Panc1 (cell line): Measurements from ENCODE around the gene PIP4K2A. TPM values are rescaled to one million over a fixed set of nuclear protein-coding genes. Genes with fewer than 3 reads are reported as not detected.

Experiments
- ATAC-seq: fragments of 200-7000 bp; cut with Tn5 transposase; 2 replicates; pipeline ENCODE4 v1.9.1; 2020; ENCODE audit warnings: mild to moderate bottlenecking, moderate library complexity
- BruUV-seq: library from RNA; stranded (reverse); fragments of 400-500 nt; replicated peaks from 2 replicates; lab custom pipeline; 2021; lab: Mats Ljungman, UMichigan
- CTCF ChIA-PET: fragments of 300-600 bp; sonication (Branson Sonifier 250); formaldehyde crosslinking; loops from one replicate; lab custom pipeline; 2022; ENCODE audit warnings: antibody characterized with exemption; lab: Charles Lee
- POLR2A ChIA-PET: fragments of 300-600 bp; sonication (Branson Sonifier 250); formaldehyde crosslinking; loops from one replicate; lab custom pipeline; 2022; ENCODE audit warnings: antibody characterized with exemption; lab: Charles Lee
- DNase-seq: peaks from one replicate; pipeline ENCODE4 v3.0.0-alpha.2; 2010; ENCODE audit warnings: low read depth, low spot score
- H3K27ac ChIP-seq: 2 replicates; pipeline ENCODE4 v1.5.1; 2011; ENCODE audit warnings: mild to moderate bottlenecking, low read length, inconsistent platforms
- H3K27me3 ChIP-seq: fragments of 200-500 bp; sonication (Bioruptor generic); 2 replicates; pipeline ENCODE4 v1.6.0; 2014; ENCODE audit warnings: low read length, inconsistent platforms; ENCODE audit not compliant: control insufficient read depth, insufficient read depth
- H3K36me3 ChIP-seq: fragments of 200-500 bp; sonication (Bioruptor generic); 2 replicates; pipeline ENCODE4 v1.5.1; 2014; ENCODE audit warnings: inconsistent platforms, mild to moderate bottlenecking, low read length, moderate library complexity; ENCODE audit not compliant: control insufficient read depth, insufficient read depth
- H3K4me1 ChIP-seq: 2 replicates; pipeline ENCODE4 v1.5.1; 2011; ENCODE audit warnings: inconsistent platforms, mild to moderate bottlenecking, low read length, moderate library complexity; ENCODE audit not compliant: control insufficient read depth, insufficient read depth
- H3K4me3 ChIP-seq, 2 experiments: 2 replicates each; pipeline ENCODE4 v1.5.1; 2011 to 2012; ENCODE audit warnings: low read depth in 2 of 2, low read length in 2 of 2, mild to moderate bottlenecking in 2 of 2, inconsistent platforms in 1 of 2, moderate library complexity in 1 of 2
- H3K9me3 ChIP-seq: fragments of 200-500 bp; sonication (Bioruptor generic); 2 replicates; pipeline ENCODE4 v1.5.1; 2014; ENCODE audit warnings: low read depth, mild to moderate bottlenecking, inconsistent platforms, low read length, moderate library complexity; ENCODE audit not compliant: control insufficient read depth, insufficient read depth
- CTCF ChIP-seq: fragments of 450-650 bp; IDR thresholded peaks from 2 replicates; pipeline ENCODE4 v1.5.1; 2017; ENCODE audit warnings: mild to moderate bottlenecking
- POLR2AphosphoS5 ChIP-seq: IDR thresholded peaks from 2 replicates; pipeline ENCODE4 v1.6.1; 2012; ENCODE audit warnings: mild to moderate bottlenecking, low read depth, low read length, moderate library complexity
- REST ChIP-seq, 2 experiments: IDR thresholded peaks; 2 replicates each; pipeline ENCODE4 v1.6.1; 2011 to 2012; ENCODE audit warnings: low read depth in 2 of 2, control low read depth in 1 of 2, low read length in 1 of 2, mild to moderate bottlenecking in 1 of 2, moderate library complexity in 1 of 2; ENCODE audit not compliant: insufficient read depth in 1 of 2
- SIN3A ChIP-seq: IDR thresholded peaks from 2 replicates; pipeline ENCODE4 v1.6.1; 2012; ENCODE audit warnings: low read depth, mild to moderate bottlenecking, low read length, moderate library complexity, borderline replicate concordance; ENCODE audit not compliant: insufficient read depth
- TCF7L2 ChIP-seq: IDR thresholded peaks from 2 replicates; pipeline ENCODE4 v1.6.1; 2011; ENCODE audit warnings: mild to moderate bottlenecking, low read depth, low read length, inconsistent platforms
- in situ Hi-C: cut with HindIII; loops from 2 replicates; pipeline ENCODE4 v1.10.0; 2016; ENCODE audit warnings: low sequenced_read_pairs, low pct_unique_long_range_greater_than_20kb
- intact Hi-C: fragments of 100-400 bp; cut with micrococcal nuclease; formaldehyde crosslinking; loops from one replicate; pipeline ENCODE4 v1.10.0; 2022; ENCODE audit not compliant: unreplicated experiment
- total RNA-seq: library from RNA; stranded (reverse); gene quantifications from one replicate; pipeline ENCODE4 v1.2.1, GENCODE V29; 2021; ENCODE audit not compliant: unreplicated experiment

PIP4K2A gene
- total RNA-seq, 1 experiment from 2014 or later, result 25.2 TPM

GRCh38 chr10:22753786-22754185, 39.4 kb upstream of the PIP4K2A start:
- BruUV-seq, result no TSS peak
- ChIA-PET POLR2A (no interaction called here), CTCF (no interaction called here)
- in situ Hi-C loops (no loop called here), intact Hi-C loops (no loop called here)
- Histone ChIP-seq H3K27ac (no peak overlapping the region), H3K4me1 (no peaks in the 10 kb centered on the region), H3K36me3 (no peaks in the 10 kb centered on the region), H3K27me3 (no peaks in the 10 kb centered on the region), H3K9me3 (no peaks in the 10 kb centered on the region), H3K4me3 (no peak overlapping the region)
- ATAC-seq, result no peak
- TF ChIP-seq CTCF (no peak), TCF7L2 (no peak), SIN3A (no peak), POLR2AphosphoS5 (no peak), REST (IDR thresholded peaks at IDR 0.05; ENCODE audit: insufficient read depth in 1 of 2, low read depth in 2 of 2, low read length in 1 of 2) (no peak)
- DNase-seq, result no peak

GRCh38 chr10:22752272-22752889, 38.0 kb upstream of the PIP4K2A start:
- Histone ChIP-seq H3K27me3 (no peaks in the 10 kb centered on the region), H3K4me3 (no peak overlapping the region), H3K4me1 (no peaks in the 10 kb centered on the region), H3K9me3 (no peaks in the 10 kb centered on the region), H3K27ac (no peak overlapping the region), H3K36me3 (no peaks in the 10 kb centered on the region)
- ChIA-PET POLR2A (no interaction called here), CTCF (no interaction called here)
- no peak for ATAC-seq
- BruUV-seq, result no TSS peak
- intact Hi-C loops, result no loop called here
- no peak for DNase-seq
- in situ Hi-C loops, result no loop called here
- no peak for TF ChIP-seq SIN3A
- no peak for TF ChIP-seq CTCF
- no peak for TF ChIP-seq POLR2AphosphoS5
- TF ChIP-seq TCF7L2, result no peak
- no peak for TF ChIP-seq REST (IDR thresholded peaks at IDR 0.05; ENCODE audit: insufficient read depth in 1 of 2, low read depth in 2 of 2, low read length in 1 of 2)
